Skeletal muscle tissue (tissue), 4 donors: ENCODE results near the gene NACC2. TPM values are rescaled to one million over a fixed set of nuclear protein-coding genes. Genes with fewer than 3 reads are reported as not detected.

ENCODE experiments used
- H3K27ac ChIP-seq: one replicate; pipeline ENCODE4 v1.7.0; 2013; ENCODE audit warnings: mild to moderate bottlenecking, low read depth, low read length, inconsistent platforms
- H3K27me3 ChIP-seq, 3 donors: one replicate each; pipeline ENCODE4 v1.7.0; 2013; ENCODE audit warnings: low read length in 3 of 3; ENCODE audit not compliant: control insufficient read depth in 3 of 3, insufficient read depth in 3 of 3
- H3K36me3 ChIP-seq, 3 donors: one replicate each; pipeline ENCODE4 v1.7.0; 2013; ENCODE audit warnings: low read length in 3 of 3; ENCODE audit not compliant: control insufficient read depth in 3 of 3, insufficient read depth in 3 of 3
- H3K4me1 ChIP-seq, 3 donors: one replicate each; pipeline ENCODE4 v1.7.0; 2013; ENCODE audit warnings: low read length in 3 of 3, mild to moderate bottlenecking in 3 of 3; ENCODE audit not compliant: control insufficient read depth in 3 of 3, insufficient read depth in 3 of 3
- H3K4me3 ChIP-seq, 3 donors: one replicate each; pipeline ENCODE4 v1.7.0; 2013; ENCODE audit warnings: low read length in 3 of 3
- H3K9ac ChIP-seq, 3 donors: one replicate each; pipeline ENCODE4 v1.7.0; 2013; ENCODE audit warnings: low read length in 3 of 3, mild to moderate bottlenecking in 3 of 3, moderate library complexity in 2 of 3, low read depth in 1 of 3
- H3K9me3 ChIP-seq, 3 donors: one replicate each; pipeline ENCODE4 v1.7.0; 2013; ENCODE audit warnings: low read length in 3 of 3; ENCODE audit not compliant: control insufficient read depth in 3 of 3
- total RNA-seq: library from RNA; depleted of rRNA; stranded (reverse); fragments of >200 nt; gene quantifications from one replicate; pipeline ENCODE4 v1.2.3, GENCODE V29; 2014
- donor health status: Osteomylitis.

NACC2 gene
- total RNA-seq, 1 donor from 2014 or later, result 7.3 TPM

- Histone ChIP-seq H3K36me3 (peaks cover 0 to 2% (median 0%) of the 10 kb centered on the region in 3 donors), H3K27ac (no peak overlapping the region), H3K4me3 (no peak overlapping the region), H3K9me3 (no peaks in the 10 kb centered on the region), H3K9ac (no peak overlapping the region), H3K4me1 (peaks cover 11 to 47% (median 34%) of the 10 kb centered on the region in 3 donors), H3K27me3 (no peaks in the 10 kb centered on the region)
Observed at GRCh38 chr9:136058084-136058483, 37.0 kb downstream of the NACC2 start.

GRCh38 chr9:136057236-136058081 lies 37.6 kb downstream of the NACC2 start:
- Histone ChIP-seq H3K36me3 (no peaks in the 10 kb centered on the region), H3K9ac (no peak overlapping the region), H3K9me3 (no peaks in the 10 kb centered on the region), H3K4me3 (no peak overlapping the region), H3K4me1 (peaks cover 17 to 53% (median 40%) of the 10 kb centered on the region in 3 donors), H3K27ac (no peak overlapping the region), H3K27me3 (no peaks in the 10 kb centered on the region)

DNA sequence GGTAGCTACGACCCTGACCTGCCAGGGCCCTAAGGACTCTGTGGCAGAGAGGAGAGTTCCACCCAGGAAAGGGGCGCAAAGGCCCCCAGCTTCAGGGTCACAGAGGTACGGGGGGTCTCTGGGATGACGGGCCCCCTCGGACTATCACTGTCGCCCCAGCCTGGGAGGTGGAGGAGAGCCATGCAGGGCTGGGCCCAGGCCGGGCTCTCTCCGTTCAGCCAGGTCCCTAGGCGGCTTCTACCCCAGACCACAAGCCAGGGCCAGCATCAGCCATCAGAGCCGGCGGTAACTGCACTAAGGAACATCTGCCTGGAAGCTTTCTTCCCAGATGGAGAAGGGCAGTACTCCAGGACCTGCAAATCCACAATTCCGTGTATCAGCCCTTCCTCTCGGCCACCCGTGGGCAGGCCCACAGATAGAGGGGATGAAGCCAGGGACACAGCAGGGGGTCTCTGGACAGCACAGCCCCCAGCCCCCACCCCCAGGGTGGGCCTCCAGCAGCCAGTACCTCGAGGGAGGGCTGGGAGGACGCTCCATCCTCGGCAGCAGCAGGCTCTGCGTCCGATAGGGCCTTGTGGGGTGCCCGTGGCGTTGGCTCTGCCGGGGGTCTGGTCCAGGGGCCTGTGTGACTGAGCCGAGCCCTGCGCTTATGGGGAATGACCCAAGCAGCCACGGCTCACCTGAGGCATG lies 38.4 kb downstream of the NACC2 start:
- Histone ChIP-seq H3K9me3 (no peaks in the 10 kb centered on the region), H3K4me1 (peaks cover 23 to 60% (median 46%) of the 10 kb centered on the region in 3 donors)

GRCh38 chr9:136055715-136056545 lies 39.2 kb downstream of the NACC2 start:
- Histone ChIP-seq H3K27me3 (no peaks in the 10 kb centered on the region), H3K4me1 (peaks cover 23 to 62% (median 44%) of the 10 kb centered on the region in 3 donors), H3K9me3 (no peaks in the 10 kb centered on the region), H3K4me3 (no peak overlapping the region), H3K9ac (peak overlapping the region in 1 of 3 donors; percentile 33), H3K27ac (no peak overlapping the region), H3K36me3 (no peaks in the 10 kb centered on the region)

More for the DNA sequence above, 38.4 kb downstream of the NACC2 start:
- Histone ChIP-seq H3K36me3 (no peaks in the 10 kb centered on the region), H3K4me3 (no peak overlapping the region), H3K27me3 (no peaks in the 10 kb centered on the region), H3K27ac (no peak overlapping the region), H3K9ac (no peak overlapping the region)

- Histone ChIP-seq H3K27me3 (no peaks in the 10 kb centered on the region), H3K9me3 (no peaks in the 10 kb centered on the region), H3K27ac (no peak overlapping the region), H3K9ac (peak overlapping the region in 1 of 3 donors; percentile 16), H3K36me3 (peaks cover 0 to 2% (median 1%) of the 10 kb centered on the region in 3 donors), H3K4me1 (peaks cover 23 to 56% (median 40%) of the 10 kb centered on the region in 3 donors), H3K4me3 (no peak overlapping the region)
Observed at GRCh38 chr9:136054798-136055714, 40.0 kb downstream of the NACC2 start.

DNA sequence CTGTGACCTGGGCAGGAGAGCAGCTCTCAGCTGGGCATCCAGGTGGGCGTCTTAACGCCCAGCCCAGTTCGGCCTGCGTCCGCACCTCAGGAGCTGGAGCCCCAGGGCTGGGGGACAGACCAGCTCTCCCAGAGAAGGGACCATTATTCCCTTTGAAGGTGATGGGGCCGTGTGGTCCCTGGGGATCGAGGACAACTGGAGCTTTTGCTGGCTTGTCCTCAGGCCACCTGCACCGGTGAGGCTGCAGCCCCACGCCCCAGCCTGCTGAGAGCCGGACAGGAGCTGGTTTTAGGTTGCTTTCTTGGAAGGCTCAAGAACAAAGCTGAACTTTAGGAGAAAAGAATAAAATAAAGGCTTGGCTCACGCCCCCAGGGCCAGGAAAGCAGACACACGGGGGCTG lies 40.9 kb downstream of the NACC2 start:
- Histone ChIP-seq H3K36me3 (peaks cover 5 to 8% (median 6%) of the 10 kb centered on the region in 3 donors), H3K4me1 (peaks cover 23 to 50% (median 38%) of the 10 kb centered on the region in 3 donors), H3K9me3 (no peaks in the 10 kb centered on the region), H3K27me3 (no peaks in the 10 kb centered on the region), H3K4me3 (no peak overlapping the region), H3K9ac (no peak overlapping the region), H3K27ac (no peak overlapping the region)

- Histone ChIP-seq H3K36me3 (peaks cover 6 to 11% (median 6%) of the 10 kb centered on the region in 3 donors), H3K27ac (no peak overlapping the region), H3K27me3 (no peaks in the 10 kb centered on the region), H3K9me3 (no peaks in the 10 kb centered on the region), H3K4me3 (no peak overlapping the region), H3K9ac (peak overlapping the region in 1 of 3 donors; percentile 69), H3K4me1 (peaks cover 23 to 54% (median 36%) of the 10 kb centered on the region in 3 donors)
Observed at GRCh38 chr9:136053757-136054142, 41.3 kb downstream of the NACC2 start.

- Histone ChIP-seq H3K27me3 (no peaks in the 10 kb centered on the region), H3K36me3 (peaks cover 6 to 14% (median 6%) of the 10 kb centered on the region in 3 donors), H3K4me3 (peak overlapping the region in 2 of 3 donors; percentile 46 to 61), H3K9ac (peak overlapping the region; percentile 38 to 69 (median 40)), H3K9me3 (no peaks in the 10 kb centered on the region), H3K27ac (no peak overlapping the region), H3K4me1 (peaks cover 23 to 59% (median 41%) of the 10 kb centered on the region in 3 donors)
Observed at GRCh38 chr9:136052991-136053756, 41.9 kb downstream of the NACC2 start.
